K562 (cell line): ENCODE results near the gene PPP1R14B. TPM values are rescaled to one million over a fixed set of nuclear protein-coding genes. Genes with fewer than 3 reads are reported as not detected.

Experiments used
- ATF4 ChIP-seq: fragments of 450-650 bp; formaldehyde crosslinking; IDR thresholded peaks from 2 replicates; pipeline ENCODE4 v1.4.0; 2022; ENCODE audit warnings: mild to moderate bottlenecking, moderate library complexity
- CBFB ChIP-seq: sonication (generic); formaldehyde crosslinking; IDR thresholded peaks from 2 replicates; pipeline ENCODE4 v1.4.0; 2020; ENCODE audit warnings: mild to moderate bottlenecking, missing genetic modification reagents
- CC2D1A ChIP-seq: fragments of 450-650 bp; IDR thresholded peaks from 2 replicates; pipeline ENCODE4 v1.6.1; 2017; ENCODE audit warnings: mild to moderate bottlenecking
- ELF1 ChIP-seq: fragments of 200-800 bp; sonication (Bioruptor generic); IDR thresholded peaks from 2 replicates; pipeline ENCODE4 v1.6.1; 2016; ENCODE audit warnings: missing genetic modification characterization, missing compliant biosample characterization
- GABPB1 ChIP-seq: sonication (generic); formaldehyde crosslinking; IDR thresholded peaks from 2 replicates; pipeline ENCODE4 v1.8.0; 2022; ENCODE audit warnings: mild to moderate bottlenecking, missing genetic modification reagents
- MAFF ChIP-seq: IDR thresholded peaks from 2 replicates; pipeline ENCODE4 v1.6.1; 2012; ENCODE audit warnings: low read length, improper control_type of control experiment
- REST ChIP-seq, 2 experiments: fragments of 450-650 bp; formaldehyde crosslinking in 1 of 2; IDR thresholded peaks; 2 replicates each; pipeline versions ENCODE4 v1.4.0 to v1.6.1; 2014 to 2020; ENCODE audit warnings: mild to moderate bottlenecking in 2 of 2, borderline replicate concordance in 1 of 2, low read depth in 1 of 2
- RFX1 ChIP-seq: fragments of 450-650 bp; IDR thresholded peaks from 2 replicates; pipeline ENCODE4 v1.6.1; 2016; ENCODE audit warnings: mild to moderate bottlenecking, moderate library complexity
- SIN3B ChIP-seq: fragments of 450-650 bp; IDR thresholded peaks from 2 replicates; pipeline ENCODE4 v1.6.1; 2017; ENCODE audit warnings: low read depth, mild to moderate bottlenecking, moderate library complexity
- SMC3 ChIP-seq: conservative IDR thresholded peaks from 2 replicates; pipeline ENCODE4 v1.6.1; 2011; ENCODE audit warnings: low read depth, low read length, improper control_type of control experiment; ENCODE audit not compliant: insufficient read depth
- TFAP4 ChIP-seq: sonication (generic); formaldehyde crosslinking; IDR thresholded peaks from 2 replicates; pipeline ENCODE4 v1.8.0; 2022; ENCODE audit warnings: missing genetic modification reagents, mild to moderate bottlenecking, moderate library complexity, borderline replicate concordance
- U2AF1 ChIP-seq: fragments of 200-400 bp; formaldehyde crosslinking; optimal IDR thresholded peaks from 2 replicates; pipeline ENCODE3; 2017; ENCODE audit warnings: mild to moderate bottlenecking, low read depth, low read length, moderate library complexity
- ZBTB1 ChIP-seq: sonication (generic); formaldehyde crosslinking; IDR thresholded peaks from 2 replicates; pipeline ENCODE4 v1.8.1; 2023; ENCODE audit warnings: missing genetic modification reagents, low read depth, mild to moderate bottlenecking, borderline replicate concordance
- ZBTB9 ChIP-seq: fragments of 450-650 bp; formaldehyde crosslinking; IDR thresholded peaks from 2 replicates; pipeline ENCODE4 v1.4.0; 2020; ENCODE audit warnings: mild to moderate bottlenecking, moderate library complexity
- ZNF121 ChIP-seq: sonication (generic); formaldehyde crosslinking; conservative IDR thresholded peaks from 2 replicates; pipeline ENCODE4 v1.8.0; 2022; ENCODE audit warnings: missing genetic modification reagents
- ZNF217 ChIP-seq: sonication (generic); formaldehyde crosslinking; IDR thresholded peaks from 2 replicates; pipeline ENCODE4 v1.8.0; 2022; ENCODE audit warnings: mild to moderate bottlenecking, missing genetic modification reagents
- ZNF695 ChIP-seq: fragments of 450-650 bp; formaldehyde crosslinking; IDR thresholded peaks from 2 replicates; pipeline ENCODE4 v1.4.0; 2020; ENCODE audit warnings: mild to moderate bottlenecking, moderate library complexity
- polyA plus RNA-seq, 8 experiments: library from polyadenylated mRNA; depleted of rRNA in 4 of 8; stranded (reverse) in 5 of 8; unstranded in 3 of 8; fragments of >200 nt; fragmentation: Nextera tagmentation in 2 of 8; fragmentation: Illumina TruSeq in 1 of 8; extraction: Ambion mirVana in 2 of 8; extraction: Trizol in 1 of 8; gene quantifications; 2 replicates each; pipeline versions ENCODE4 v1.2.1 to v1.2.3, GENCODE V29; 2011 to 2014; ENCODE audit warnings: inconsistent platforms in 1 of 8, missing spikeins in 1 of 8
- total RNA-seq, 7 experiments: library from RNA; depleted of rRNA in 6 of 7; stranded (reverse); fragments of >200 nt in 6 of 7; fragmentation: Illumina TruSeq in 2 of 7; extraction: Trizol in 2 of 7; gene quantifications; 2 replicates each; pipeline versions ENCODE4 v1.2.1 to v1.2.3, GENCODE V29; 2011 to 2021; ENCODE audit warnings: low replicate concordance in 1 of 7

PPP1R14B gene
- total and polyA plus RNA-seq, 9 of the 15 experiments (the other 6 are each of a cell fraction or from before 2014, with no cell fraction given): 7.7 to 566 (median 212) TPM

- no peak for TF ChIP-seq REST (IDR thresholded peaks at IDR 0.05; ENCODE audit: borderline replicate concordance)
- 0 out of 2 replicates have a peak, but pooled peaks have one; percentile 57 for TF ChIP-seq REST (CRISPR knock-in tag; IDR thresholded peaks at IDR 0.05; ENCODE audit: low read depth)
- TF ChIP-seq GABPB1 (CRISPR knock-in tag): no peak
- no peak for TF ChIP-seq CC2D1A
- TF ChIP-seq RFX1: no peak
- no peak for TF ChIP-seq ZNF695 (CRISPR knock-in tag)
- TF ChIP-seq SMC3: no peak
- no peak for TF ChIP-seq ZNF217 (CRISPR knock-in tag)
- TF ChIP-seq SIN3B: no peak
- no peak for TF ChIP-seq U2AF1
- no peak for TF ChIP-seq ZBTB1 (CRISPR knock-in tag)
- no peak for TF ChIP-seq ATF4 (CRISPR knock-in tag)
- TF ChIP-seq ZNF121 (CRISPR knock-in tag): no peak
- TF ChIP-seq ELF1 (tag): no peak
- TF ChIP-seq ZBTB9: peak; percentile 31; the same call in 1 of the 2 replicates
- no peak for TF ChIP-seq MAFF
- no peak for TF ChIP-seq CBFB (CRISPR knock-in tag)
- no peak; the same call in 1 of the 2 replicates for TF ChIP-seq TFAP4 (CRISPR knock-in tag)
Observed at GRCh38 chr11:64224151-64224890, 22.4 kb downstream of the PPP1R14B start (continued).
